GM12872 (cell line): ENCODE results near the gene LTBP2.

Source experiments
- TF ChIP-seq, protein P1 (sequence below): IDR thresholded peaks from 3 replicates; pipeline ENCODE4 v1.5.1; 2011; ENCODE audit warnings: low read depth, mild to moderate bottlenecking, low read length, moderate library complexity; ENCODE audit not compliant: insufficient read depth

Gene LTBP2

DNA sequence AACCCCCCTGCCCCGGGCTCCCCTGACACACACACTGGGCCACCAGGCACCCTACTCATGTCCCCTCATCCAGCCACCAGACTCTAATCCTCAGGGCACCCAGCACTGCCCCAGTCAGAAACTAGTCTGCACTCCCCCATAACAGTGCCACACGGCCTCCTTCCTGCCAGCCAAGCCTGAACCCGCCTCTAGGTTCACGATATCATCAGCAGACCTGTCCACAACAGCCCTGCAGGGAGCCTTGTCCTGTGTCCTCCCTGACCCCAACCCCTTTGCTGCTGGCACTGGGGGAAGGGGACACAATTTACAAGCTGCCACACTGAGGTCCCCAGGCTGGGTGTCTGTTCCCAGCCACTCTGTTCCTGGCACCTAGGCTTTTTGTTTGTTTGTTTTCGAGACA, 33.6 kb downstream of the LTBP2 start:
- TF ChIP-seq, protein P1, sequence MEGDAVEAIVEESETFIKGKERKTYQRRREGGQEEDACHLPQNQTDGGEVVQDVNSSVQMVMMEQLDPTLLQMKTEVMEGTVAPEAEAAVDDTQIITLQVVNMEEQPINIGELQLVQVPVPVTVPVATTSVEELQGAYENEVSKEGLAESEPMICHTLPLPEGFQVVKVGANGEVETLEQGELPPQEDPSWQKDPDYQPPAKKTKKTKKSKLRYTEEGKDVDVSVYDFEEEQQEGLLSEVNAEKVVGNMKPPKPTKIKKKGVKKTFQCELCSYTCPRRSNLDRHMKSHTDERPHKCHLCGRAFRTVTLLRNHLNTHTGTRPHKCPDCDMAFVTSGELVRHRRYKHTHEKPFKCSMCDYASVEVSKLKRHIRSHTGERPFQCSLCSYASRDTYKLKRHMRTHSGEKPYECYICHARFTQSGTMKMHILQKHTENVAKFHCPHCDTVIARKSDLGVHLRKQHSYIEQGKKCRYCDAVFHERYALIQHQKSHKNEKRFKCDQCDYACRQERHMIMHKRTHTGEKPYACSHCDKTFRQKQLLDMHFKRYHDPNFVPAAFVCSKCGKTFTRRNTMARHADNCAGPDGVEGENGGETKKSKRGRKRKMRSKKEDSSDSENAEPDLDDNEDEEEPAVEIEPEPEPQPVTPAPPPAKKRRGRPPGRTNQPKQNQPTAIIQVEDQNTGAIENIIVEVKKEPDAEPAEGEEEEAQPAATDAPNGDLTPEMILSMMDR: no peak

- TF ChIP-seq, protein P1: no peak
Measured at GRCh38 chr14:74577948-74578275, 34.1 kb downstream of the LTBP2 start.

GRCh38 chr14:74577247-74577947, 34.6 kb downstream of the LTBP2 start:
- TF ChIP-seq, protein P1: no peak

DNA sequence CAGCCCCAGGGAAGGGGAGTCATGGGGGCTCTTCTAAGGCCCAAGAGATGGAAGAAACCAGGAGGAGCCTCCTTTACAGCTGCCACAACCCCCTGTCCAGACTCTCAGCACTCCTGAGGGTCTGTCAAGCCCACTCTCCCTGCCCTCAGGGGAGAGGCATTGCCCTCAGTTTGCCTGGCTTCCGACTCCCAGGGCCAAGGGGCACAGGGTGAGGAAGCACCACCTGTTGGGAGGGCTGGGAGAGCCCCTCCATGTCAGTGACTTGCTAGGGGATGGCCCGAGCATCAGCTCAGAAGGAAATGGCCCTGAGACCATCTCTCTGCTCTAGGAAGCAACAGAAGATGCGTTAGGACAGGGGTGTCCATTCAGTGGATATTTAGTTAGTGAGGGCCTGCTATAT, 36.1 kb downstream of the LTBP2 start:
- TF ChIP-seq, protein P1: no peak

DNA sequence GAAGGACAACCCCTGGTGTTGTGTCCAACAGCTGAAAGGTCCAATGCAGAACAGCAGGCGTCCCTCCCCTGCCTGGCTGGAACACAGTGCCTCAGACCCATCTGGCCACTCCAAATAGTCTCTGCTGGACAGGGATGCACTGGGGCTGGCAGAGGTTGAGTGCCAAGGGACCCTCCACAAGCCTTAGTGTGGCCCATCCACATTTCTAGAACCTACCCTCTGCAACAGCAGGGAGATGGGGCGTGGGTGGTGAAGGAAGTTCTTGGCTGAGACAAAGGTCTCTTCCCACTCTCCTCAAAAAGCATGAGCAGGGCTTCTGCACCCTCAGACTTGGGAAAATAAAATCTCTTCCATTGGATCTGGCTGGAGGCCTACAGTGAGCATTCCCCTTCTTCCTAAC, 36.5 kb downstream of the LTBP2 start:
- TF ChIP-seq, protein P1: no peak

DNA sequence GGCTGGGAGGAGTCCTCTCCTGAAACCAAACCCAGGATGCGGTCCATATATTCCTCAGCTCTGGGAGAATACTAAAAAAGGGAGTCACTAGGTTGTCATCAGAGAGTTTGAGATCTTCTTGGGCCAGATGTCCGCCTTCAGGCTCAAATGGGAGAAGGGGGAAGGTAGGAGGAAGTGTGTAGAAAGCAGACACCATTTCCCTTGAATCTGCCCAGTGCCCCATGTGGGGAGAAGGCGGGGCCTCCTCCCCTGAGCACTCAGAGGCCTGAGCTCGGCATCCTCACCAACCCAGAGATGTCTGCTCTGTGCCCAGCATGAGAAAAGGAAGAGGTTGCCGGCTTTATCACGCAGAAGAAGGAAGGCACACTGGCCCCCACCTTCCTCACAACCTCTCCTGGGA, 37.3 kb downstream of the LTBP2 start:
- TF ChIP-seq, protein P1: no peak

GRCh38 chr14:74574090-74574433, 38.0 kb downstream of the LTBP2 start:
- TF ChIP-seq, protein P1: no peak

DNA sequence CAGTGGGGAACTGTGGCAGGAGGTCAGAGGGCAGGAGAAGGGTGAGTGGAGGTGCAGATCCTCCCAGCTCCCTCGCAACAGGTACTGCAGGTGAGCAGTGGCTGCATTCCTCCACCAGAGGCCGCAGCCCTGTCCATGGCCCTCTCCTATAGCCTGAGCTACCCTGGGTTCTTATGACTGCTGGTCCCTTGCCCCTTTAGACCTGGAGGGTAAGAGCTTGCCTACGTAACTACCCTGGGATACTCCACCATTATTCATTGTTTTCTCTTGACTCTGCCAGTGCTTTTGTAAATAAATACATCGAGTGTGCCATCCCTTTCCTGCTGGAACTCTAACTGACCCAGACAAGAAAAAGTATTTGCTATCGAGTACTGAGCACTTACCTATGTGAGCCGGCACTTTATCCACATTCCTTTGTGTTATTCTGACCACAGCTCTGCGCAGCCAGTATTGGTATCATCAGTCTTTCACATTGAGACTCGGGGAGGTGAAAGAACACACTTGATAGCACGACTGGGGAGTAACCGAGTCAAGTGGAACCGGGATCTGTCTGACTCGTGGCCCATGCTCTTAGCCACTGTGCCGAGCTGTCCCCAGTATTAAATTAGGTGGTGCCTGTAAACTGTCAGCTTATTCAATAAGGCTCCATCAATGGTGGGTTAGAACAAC, 38.5 kb downstream of the LTBP2 start:
- TF ChIP-seq, protein P1: no peak
